ENCODE data around the gene DDX42.

DNA sequence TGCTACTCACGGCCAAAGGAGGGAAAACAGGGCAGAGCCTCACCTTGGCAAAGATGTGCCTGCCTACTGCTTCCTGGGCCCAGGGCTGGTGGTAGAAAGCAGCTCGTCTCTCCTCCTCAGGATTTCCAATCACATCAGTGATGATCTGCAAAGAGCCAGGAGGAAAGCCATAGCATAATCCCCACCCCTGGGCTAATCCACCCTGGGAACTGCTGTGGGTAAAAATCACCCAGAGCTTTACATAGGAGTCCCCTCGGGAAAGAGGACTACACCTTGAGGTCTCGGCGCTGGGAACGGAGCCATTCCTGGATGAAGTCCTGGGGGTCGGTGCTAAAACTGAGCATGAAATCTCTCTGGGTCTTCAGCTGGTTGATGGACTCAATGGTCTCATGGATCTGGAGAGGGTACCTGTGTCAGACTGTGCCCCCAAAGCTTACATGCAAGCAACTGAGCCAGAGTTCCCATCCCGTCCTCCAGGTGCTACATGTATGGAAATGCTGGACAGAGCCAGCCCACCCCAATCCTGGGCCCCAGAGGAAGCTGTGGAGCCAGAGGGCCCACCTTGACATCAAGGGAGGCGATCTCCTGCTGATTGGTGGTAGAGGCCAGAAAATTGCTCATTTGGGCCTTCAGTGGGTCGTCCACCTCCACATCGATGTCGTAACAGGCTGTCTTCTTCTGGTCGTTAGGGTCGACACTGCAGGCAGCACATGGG, 59.2 kb downstream of the DDX42 start:
- TF ChIP-seq, protein P1, sequence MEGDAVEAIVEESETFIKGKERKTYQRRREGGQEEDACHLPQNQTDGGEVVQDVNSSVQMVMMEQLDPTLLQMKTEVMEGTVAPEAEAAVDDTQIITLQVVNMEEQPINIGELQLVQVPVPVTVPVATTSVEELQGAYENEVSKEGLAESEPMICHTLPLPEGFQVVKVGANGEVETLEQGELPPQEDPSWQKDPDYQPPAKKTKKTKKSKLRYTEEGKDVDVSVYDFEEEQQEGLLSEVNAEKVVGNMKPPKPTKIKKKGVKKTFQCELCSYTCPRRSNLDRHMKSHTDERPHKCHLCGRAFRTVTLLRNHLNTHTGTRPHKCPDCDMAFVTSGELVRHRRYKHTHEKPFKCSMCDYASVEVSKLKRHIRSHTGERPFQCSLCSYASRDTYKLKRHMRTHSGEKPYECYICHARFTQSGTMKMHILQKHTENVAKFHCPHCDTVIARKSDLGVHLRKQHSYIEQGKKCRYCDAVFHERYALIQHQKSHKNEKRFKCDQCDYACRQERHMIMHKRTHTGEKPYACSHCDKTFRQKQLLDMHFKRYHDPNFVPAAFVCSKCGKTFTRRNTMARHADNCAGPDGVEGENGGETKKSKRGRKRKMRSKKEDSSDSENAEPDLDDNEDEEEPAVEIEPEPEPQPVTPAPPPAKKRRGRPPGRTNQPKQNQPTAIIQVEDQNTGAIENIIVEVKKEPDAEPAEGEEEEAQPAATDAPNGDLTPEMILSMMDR (IDR thresholded peaks at IDR 0.05) = no peak
- TF ChIP-seq ESRRA (IDR thresholded peaks at IDR 0.05; ENCODE audit: borderline replicate concordance, low read length) (no peak), CHD4 (IDR thresholded peaks at IDR 0.05; ENCODE audit: borderline replicate concordance) (no peak), JUN (IDR thresholded peaks at IDR 0.05) (no peak), PHF8 (IDR thresholded peaks at IDR 0.05; ENCODE audit: borderline replicate concordance, low read depth) (no peak), MYC (IDR thresholded peaks at IDR 0.05; ENCODE audit: borderline replicate concordance, low read length) (no peak), CHD2 (IDR thresholded peaks at IDR 0.05; ENCODE audit: low read length, partially characterized antibody) (no peak), CEBPB (IDR thresholded peaks at IDR 0.05) (no peak), HDAC2 (IDR thresholded peaks at IDR 0.05) (no peak)
- TF ChIP-seq, protein P2, sequence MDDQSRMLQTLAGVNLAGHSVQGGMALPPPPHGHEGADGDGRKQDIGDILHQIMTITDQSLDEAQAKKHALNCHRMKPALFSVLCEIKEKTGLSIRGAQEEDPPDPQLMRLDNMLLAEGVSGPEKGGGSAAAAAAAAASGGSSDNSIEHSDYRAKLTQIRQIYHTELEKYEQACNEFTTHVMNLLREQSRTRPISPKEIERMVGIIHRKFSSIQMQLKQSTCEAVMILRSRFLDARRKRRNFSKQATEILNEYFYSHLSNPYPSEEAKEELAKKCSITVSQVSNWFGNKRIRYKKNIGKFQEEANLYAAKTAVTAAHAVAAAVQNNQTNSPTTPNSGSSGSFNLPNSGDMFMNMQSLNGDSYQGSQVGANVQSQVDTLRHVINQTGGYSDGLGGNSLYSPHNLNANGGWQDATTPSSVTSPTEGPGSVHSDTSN (IDR thresholded peaks at IDR 0.05) = no peak
